ENCODE measurements around the gene DUSP6. TPM values are rescaled to one million over a fixed set of nuclear protein-coding genes. Genes with fewer than 3 reads are reported as not detected.
A peak's percentile ranks its signal among the peaks of the same experiment; 100 is the strongest.

DUSP6 gene
- total RNA-seq, 1 experiment from 2014 or later = 9.4 TPM

DNA sequence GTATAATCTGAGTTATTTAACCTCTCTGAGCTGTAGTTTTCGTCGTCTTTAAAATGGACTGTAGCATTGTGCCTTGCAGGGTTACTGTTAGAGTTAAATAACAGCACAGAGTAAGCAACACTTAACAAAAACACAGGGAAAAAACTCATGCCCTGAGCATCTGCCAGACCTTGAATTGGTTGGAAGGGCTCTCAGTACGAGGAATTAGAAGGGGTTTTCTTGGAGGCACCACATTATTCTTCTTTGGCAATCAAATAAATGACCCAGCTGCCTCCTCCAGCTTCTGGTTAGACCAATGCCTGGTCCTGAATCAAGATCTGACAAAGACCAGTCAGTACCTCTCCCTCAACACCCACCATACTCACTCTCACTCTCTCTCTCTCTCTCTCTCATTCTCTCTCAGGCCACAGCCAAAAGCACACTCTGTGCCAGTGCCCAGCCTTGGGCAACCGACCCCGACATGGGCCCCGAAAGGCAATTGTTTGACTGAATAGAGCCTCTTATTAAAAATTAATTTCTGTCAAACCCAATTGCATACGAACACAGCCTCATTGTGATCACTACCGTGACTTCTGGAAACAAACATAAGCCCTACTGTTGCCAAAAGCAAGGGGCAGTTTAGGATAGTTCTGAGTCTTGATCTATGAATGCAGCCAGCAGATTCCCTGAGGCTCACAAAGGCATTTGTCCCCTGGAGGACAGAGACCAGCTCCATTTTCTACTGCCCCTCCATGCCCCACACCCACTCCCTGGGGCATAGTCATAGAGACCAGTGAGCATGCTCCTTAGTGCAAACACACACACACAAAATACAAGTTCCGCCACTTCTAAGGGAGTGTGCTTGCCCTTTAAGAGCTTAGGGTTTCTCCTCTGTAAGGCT lies 23.9 kb downstream of the DUSP6 start:
- DNase-seq (ENCODE audit: low spot score) = no peak

- no peak for DNase-seq (ENCODE audit: low spot score)
Observed at GRCh38 chr12:89327486-89328094, 24.7 kb downstream of the DUSP6 start.

- DNase-seq (ENCODE audit: low spot score) = no peak
Observed at GRCh38 chr12:89326239-89327040, 25.9 kb downstream of the DUSP6 start.

DNA sequence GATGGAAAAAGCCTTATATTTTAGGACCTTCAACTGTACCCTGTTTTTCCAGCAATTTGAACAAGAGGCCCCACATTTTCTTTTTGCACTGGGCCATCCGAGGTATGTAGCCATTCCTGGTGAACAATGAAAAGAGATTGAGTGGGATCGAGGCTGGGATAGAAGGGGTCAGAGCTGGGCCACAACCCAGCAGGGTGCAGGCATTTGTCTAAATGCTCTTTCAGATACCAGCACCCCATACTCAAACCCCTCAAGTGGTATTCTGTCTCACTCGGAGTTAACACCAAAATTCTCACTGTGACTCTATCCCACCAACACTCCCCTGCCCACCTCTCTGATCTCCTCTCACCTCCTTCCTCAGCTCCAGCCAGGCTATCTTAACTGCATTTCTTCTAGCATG lies 26.8 kb downstream of the DUSP6 start:
- DNase-seq (ENCODE audit: low spot score) = no peak

DNA sequence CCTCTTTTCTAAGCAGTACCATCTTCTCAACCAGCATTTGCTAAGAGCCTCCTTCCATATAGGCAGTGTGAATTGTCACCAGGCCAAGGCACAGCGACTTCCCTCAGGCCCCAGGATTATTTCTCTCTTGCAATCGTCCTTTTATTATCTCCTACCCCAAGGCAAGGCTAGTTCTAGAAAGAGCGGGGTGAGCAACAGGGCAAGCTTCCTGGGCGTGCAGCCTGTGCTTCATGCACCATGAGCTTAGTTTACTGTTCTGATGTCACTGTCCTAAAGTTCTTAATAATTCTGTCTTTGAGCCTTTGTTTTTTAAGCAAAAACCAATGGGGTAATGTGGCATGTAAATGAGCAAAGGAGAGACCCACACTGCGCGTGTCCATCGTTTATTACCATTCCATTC lies 27.9 kb downstream of the DUSP6 start:
- DNase-seq (ENCODE audit: low spot score) = no peak

GRCh38 chr12:89323568-89324218 lies 28.6 kb downstream of the DUSP6 start:
- DNase-seq (ENCODE audit: low spot score) = no peak

DNA sequence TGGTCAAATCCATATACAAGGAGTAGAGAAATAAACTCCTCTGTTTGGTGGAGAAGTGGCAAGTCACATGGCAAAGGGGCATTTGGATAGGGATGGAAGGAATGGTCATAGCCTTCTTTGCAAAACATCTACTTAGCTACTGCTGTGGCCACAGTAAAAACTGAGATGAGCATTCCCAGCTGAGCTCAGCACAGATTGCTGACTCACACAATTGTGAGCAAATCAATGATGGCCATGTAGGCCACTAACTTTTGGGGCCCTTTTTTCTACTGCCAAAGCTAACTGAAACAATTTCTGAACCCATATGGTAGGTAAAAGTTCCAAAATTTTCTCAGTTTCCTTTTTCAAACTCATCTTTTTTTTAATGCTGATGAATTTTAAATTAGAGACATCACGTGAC lies 31.6 kb downstream of the DUSP6 start:
- no peak for DNase-seq (ENCODE audit: low spot score)

GRCh38 chr12:89319606-89320005 lies 32.7 kb downstream of the DUSP6 start:
- no peak for DNase-seq (ENCODE audit: low spot score)

- DNase-seq (ENCODE audit: low spot score) = no peak
Observed at GRCh38 chr12:89319122-89319521, 33.2 kb downstream of the DUSP6 start.

DNA sequence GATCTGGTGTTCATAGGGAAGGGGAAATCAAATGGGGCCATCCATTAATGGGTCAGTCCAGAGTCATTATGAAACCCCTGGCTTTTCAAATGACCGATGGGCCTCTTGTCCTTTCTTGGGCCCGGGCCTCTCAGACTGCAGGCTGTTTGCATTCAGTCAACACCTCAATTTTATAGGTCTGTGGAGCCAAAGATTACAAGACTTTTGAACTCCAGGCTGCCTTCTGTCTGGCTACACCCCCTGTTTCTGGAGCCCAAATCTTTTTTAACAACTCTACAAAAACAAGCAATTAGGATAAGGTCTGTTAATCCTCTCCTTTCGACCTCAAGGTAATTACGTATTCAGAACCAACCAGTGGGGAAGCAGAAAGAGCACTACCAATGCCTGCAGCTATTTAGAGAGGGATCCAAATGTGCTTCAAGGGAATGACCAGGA lies 35.6 kb downstream of the DUSP6 start:
- no peak for DNase-seq (ENCODE audit: low spot score)

GRCh38 chr12:89314060-89314761 lies 38.1 kb downstream of the DUSP6 start:
- DNase-seq (ENCODE audit: low spot score) = no peak

GRCh38 chr12:89311703-89312293 lies 40.5 kb downstream of the DUSP6 start:
- no peak for DNase-seq (ENCODE audit: low spot score)

GRCh38 chr12:89309815-89310214 lies 42.5 kb downstream of the DUSP6 start:
- no peak for DNase-seq (ENCODE audit: low spot score)

- DNase-seq (ENCODE audit: low spot score) = peak; percentile 11
Observed at GRCh38 chr12:89309440-89309802, 42.9 kb downstream of the DUSP6 start.

DNA sequence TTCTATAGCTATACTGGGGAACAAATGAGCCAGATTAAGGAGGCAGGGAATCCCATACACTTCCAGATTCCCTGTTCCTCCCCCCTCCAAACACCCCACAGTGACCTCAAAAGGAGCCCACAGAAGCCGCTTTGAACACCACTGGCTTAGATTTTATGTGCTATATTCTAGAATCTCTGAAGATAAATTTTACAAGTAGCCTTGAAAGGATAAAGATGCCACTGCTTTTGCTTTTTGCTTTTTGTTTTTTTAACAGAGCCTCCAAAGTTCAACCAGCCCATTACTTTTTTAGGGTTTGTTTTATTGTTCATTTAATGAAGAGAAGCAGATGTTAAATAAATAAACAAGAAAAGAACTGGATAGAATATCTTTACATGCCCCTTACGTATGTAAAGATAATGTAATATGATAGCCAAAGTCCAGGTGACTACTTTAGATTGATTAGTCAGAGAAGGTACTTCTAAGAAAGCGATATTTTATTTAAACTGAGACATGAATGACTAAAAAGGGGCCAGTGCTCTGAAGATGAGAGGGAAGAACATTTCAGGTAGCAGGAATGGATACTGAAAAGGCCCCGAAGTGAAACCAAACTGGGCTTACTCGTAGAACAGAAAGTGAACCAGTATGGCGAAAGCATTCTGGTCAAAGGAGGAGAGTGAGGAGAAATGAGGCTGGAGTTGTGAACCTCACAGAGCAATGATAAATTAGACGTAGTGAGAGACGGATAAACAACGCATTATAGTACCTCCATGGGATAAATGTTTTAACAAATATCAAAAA lies 44.6 kb downstream of the DUSP6 start:
- no peak for DNase-seq (ENCODE audit: low spot score)

GRCh38 chr12:89306827-89307473 lies 45.4 kb downstream of the DUSP6 start:
- DNase-seq (ENCODE audit: low spot score) = no peak

DNA sequence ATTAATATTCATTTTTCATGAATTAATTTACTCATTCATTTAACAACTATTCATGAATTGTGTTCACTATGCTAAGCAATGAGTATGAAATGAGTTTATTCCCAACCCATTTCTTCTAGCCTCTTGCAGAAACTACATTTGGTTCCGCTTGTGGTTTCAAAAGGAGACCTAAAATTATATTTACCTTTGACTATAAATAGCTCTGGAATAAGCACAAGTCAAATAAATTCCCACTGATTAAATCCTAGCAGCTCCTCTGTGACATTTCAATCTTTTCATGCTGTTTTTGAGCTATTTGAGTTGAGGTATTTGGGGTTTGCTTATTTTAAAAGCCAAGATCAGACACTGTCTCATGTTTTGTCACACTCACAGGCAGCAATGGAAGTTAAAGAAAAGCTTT lies 46.9 kb downstream of the DUSP6 start:
- no peak for DNase-seq (ENCODE audit: low spot score)

- no peak for DNase-seq (ENCODE audit: low spot score)
Observed at GRCh38 chr12:89299931-89300330, 52.4 kb downstream of the DUSP6 start.

GRCh38 chr12:89299417-89299816 lies 52.9 kb downstream of the DUSP6 start:
- DNase-seq (ENCODE audit: low spot score) = no peak

All from A172 (cell line).